Measurements from ENCODE around the gene ACOT12.

The ACOT12 gene

GRCh38 chr5:81290146-81290545 lies 103.8 kb downstream of the ACOT12 start:
- DNase-seq (ENCODE audit: low spot score) = no peak

DNA sequence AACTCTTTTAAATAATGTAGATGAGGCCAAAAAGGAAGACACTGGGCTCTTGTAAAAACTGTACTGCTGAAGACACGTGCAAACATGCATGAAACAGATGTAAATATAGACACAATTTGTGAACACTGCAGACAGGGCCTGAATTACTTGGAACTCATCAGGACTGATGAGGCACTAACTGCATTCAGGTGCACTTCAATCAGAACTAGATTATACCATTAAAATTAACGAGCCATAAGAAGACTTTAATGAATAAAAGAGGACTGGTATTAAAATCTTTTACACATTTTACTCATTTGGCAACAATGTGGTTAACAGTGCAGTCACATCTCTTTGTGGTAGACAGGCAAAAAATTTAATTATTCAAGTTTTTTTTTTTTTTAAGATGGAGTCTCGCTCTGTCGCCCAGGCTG lies 105.9 kb downstream of the ACOT12 start:
- no peak for DNase-seq (ENCODE audit: low spot score)

DNA sequence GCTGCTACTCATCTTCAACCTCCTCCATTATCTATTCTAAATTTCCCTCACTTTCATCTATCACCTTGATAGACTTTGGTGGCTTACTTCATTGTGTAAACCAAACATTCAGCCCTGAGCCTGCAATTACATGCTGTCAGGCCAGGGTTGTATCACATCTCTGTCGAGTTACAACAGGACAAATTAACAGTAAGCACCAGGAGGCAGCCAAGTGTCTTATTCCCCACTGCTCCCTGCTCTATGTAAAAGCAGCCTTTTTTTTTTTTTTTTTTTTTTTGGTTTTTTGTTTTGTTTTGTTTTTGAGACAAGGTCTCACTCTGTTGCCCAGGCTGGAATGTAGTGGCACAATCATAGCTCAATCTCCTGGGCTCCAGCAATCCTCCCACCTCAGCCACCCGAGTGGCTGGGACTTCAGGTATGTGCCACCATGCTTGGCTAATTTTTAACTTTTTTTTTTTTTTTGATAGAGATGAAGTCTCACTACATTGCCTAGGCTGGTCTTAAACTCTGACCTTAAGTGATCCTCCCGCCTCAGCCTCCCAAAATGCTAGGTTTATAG lies 107.8 kb downstream of the ACOT12 start:
- no peak for DNase-seq (ENCODE audit: low spot score)

GRCh38 chr5:81283976-81284375 lies 110.0 kb downstream of the ACOT12 start:
- no peak for DNase-seq (ENCODE audit: low spot score)

All from CD4-positive, alpha-beta T cell treated with Interleukin-15 for 4 hours (primary cell).